SKM-1 (cell line): ENCODE results near the gene RABEP2.
"Not testable (repeated sequence)": the region's sequence is repeated elsewhere in the genome, so short reads cannot be mapped to it uniquely, and the experiment has no call there.

Experiments used
- DNase-seq: peaks from one replicate; lab custom pipeline; 2025; ENCODE audit not compliant: unreplicated experiment; lab: John Stamatoyannopoulos, UW

Gene RABEP2

GRCh38 chr16:28932339-28933141 is 7.5 kb upstream of the RABEP2 start:
- DNase-seq, result no peak

- DNase-seq, result no peak
Measured at GRCh38 chr16:28931801-28932225, 6.8 kb upstream of the RABEP2 start, which contains the start of gene CD19. TSS of gene CD19 (plus strand) at chr16:28931971. CDS start at chr16:28932001, 30 bp downstream.

- no peak for DNase-seq
Measured at GRCh38 chr16:28930652-28931051, 5.6 kb upstream of the RABEP2 start.

- DNase-seq, result no peak
Measured at GRCh38 chr16:28930203-28930602, 5.2 kb upstream of the RABEP2 start.

GRCh38 chr16:28927815-28928214 is 2.8 kb upstream of the RABEP2 start:
- no peak for DNase-seq

- DNase-seq, result not testable (repeated sequence)
Measured at GRCh38 chr16:28926284-28926683, 1.2 kb upstream of the RABEP2 start.

GRCh38 chr16:28925386-28926228 is 569 bp upstream of the RABEP2 start:
- peak; percentile 72 for DNase-seq

GRCh38 chr16:28924399-28924761 is 658 bp downstream of the RABEP2 start:
- no peak for DNase-seq

- no peak for DNase-seq
Measured at GRCh38 chr16:28923652-28924398, 1.2 kb downstream of the RABEP2 start.

GRCh38 chr16:28923231-28923587 is 1.8 kb downstream of the RABEP2 start:
- DNase-seq, result no peak

GRCh38 chr16:28918698-28919097 is 6.3 kb downstream of the RABEP2 start:
- no peak for DNase-seq

GRCh38 chr16:28917095-28917494 is 7.9 kb downstream of the RABEP2 start:
- DNase-seq, result no peak

GRCh38 chr16:28915181-28915580 is 9.9 kb downstream of the RABEP2 start:
- no peak for DNase-seq

GRCh38 chr16:28913946-28914724 is 10.9 kb downstream of the RABEP2 start:
- DNase-seq, result no peak

- no peak for DNase-seq
Measured at GRCh38 chr16:28912558-28912957, 12.5 kb downstream of the RABEP2 start.

GRCh38 chr16:28910086-28911031 is 14.7 kb downstream of the RABEP2 start:
- no peak for DNase-seq

GRCh38 chr16:28905800-28906372 is 19.2 kb downstream of the RABEP2 start:
- DNase-seq, result no peak

GRCh38 chr16:28905229-28905754 is 19.7 kb downstream of the RABEP2 start:
- DNase-seq, result no peak

GRCh38 chr16:28904828-28905227 is 20.2 kb downstream of the RABEP2 start:
- DNase-seq, result no peak
